H1 (cell line): ENCODE results near the gene COL26A1.

Source experiments
- EZH2 ChIP-seq: fragments of 200-600 bp; sonication (generic); IDR thresholded peaks from 2 replicates; pipeline ENCODE4 v1.7.1; 2012; ENCODE audit warnings: low read depth, mild to moderate bottlenecking, moderate library complexity, low read length, inconsistent platforms; ENCODE audit not compliant: severe bottlenecking
- JUN ChIP-seq: IDR thresholded peaks from 2 replicates; pipeline ENCODE4 v1.6.1; 2011; ENCODE audit warnings: low read depth, mild to moderate bottlenecking, improper control_type of control experiment, low read length
- JUND ChIP-seq: IDR thresholded peaks from 2 replicates; pipeline ENCODE4 v1.6.1; 2011; ENCODE audit warnings: mild to moderate bottlenecking, improper control_type of control experiment, low read length
- KDM5A ChIP-seq: fragments of 200-600 bp; IDR thresholded peaks from 2 replicates; pipeline ENCODE4 v1.7.1; 2012; ENCODE audit warnings: mild to moderate bottlenecking, low read length, inconsistent platforms, mixed read lengths
- POLR2A ChIP-seq, 2 experiments: IDR thresholded peaks; 1 replicate in 1 of 2; 2 replicates in 1 of 2; pipeline ENCODE4 v1.6.1; 2011; ENCODE audit warnings: low read depth in 2 of 2, low read length in 2 of 2, mild to moderate bottlenecking in 2 of 2; ENCODE audit errors: control extremely low read depth in 1 of 2
- TBP ChIP-seq: IDR thresholded peaks from 2 replicates; pipeline ENCODE4 v1.6.1; 2011; ENCODE audit warnings: low read depth, low read length, improper control_type of control experiment
- ZNF274 ChIP-seq: IDR thresholded peaks from 2 replicates; pipeline ENCODE4 v1.7.0; 2012; ENCODE audit warnings: low read length, borderline replicate concordance; ENCODE audit errors: extremely low read depth
- TF ChIP-seq, protein P1 (sequence below), 3 experiments: IDR thresholded peaks; 1 replicate in 2 of 3; 2 replicates in 1 of 3; pipeline versions ENCODE4 v1.5.1 to v1.6.1; 2011; ENCODE audit warnings: low read length in 3 of 3, mild to moderate bottlenecking in 3 of 3, inconsistent platforms in 2 of 3, low read depth in 1 of 3, moderate library complexity in 1 of 3; ENCODE audit not compliant: insufficient read depth in 1 of 3; ENCODE audit errors: control extremely low read depth in 1 of 3
- TF ChIP-seq, protein P2 (sequence below): IDR thresholded peaks from 2 replicates; pipeline ENCODE4 v1.6.1; 2012; ENCODE audit warnings: inconsistent platforms

- 0 out of 2 replicates have a peak, but pooled peaks have one; percentile 9 for TF ChIP-seq JUND
- TF ChIP-seq, protein P1, sequence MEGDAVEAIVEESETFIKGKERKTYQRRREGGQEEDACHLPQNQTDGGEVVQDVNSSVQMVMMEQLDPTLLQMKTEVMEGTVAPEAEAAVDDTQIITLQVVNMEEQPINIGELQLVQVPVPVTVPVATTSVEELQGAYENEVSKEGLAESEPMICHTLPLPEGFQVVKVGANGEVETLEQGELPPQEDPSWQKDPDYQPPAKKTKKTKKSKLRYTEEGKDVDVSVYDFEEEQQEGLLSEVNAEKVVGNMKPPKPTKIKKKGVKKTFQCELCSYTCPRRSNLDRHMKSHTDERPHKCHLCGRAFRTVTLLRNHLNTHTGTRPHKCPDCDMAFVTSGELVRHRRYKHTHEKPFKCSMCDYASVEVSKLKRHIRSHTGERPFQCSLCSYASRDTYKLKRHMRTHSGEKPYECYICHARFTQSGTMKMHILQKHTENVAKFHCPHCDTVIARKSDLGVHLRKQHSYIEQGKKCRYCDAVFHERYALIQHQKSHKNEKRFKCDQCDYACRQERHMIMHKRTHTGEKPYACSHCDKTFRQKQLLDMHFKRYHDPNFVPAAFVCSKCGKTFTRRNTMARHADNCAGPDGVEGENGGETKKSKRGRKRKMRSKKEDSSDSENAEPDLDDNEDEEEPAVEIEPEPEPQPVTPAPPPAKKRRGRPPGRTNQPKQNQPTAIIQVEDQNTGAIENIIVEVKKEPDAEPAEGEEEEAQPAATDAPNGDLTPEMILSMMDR (IDR thresholded peaks at IDR 0.05; ENCODE audit: control extremely low read depth in 1 of 3, insufficient read depth in 1 of 3, low read depth in 1 of 3, low read length in 3 of 3), result no peak
- no peak for TF ChIP-seq POLR2A (IDR thresholded peaks at IDR 0.05; ENCODE audit: control extremely low read depth in 1 of 2, low read depth in 2 of 2, low read length in 2 of 2)
- TF ChIP-seq TBP, result no peak
- TF ChIP-seq, protein P2, sequence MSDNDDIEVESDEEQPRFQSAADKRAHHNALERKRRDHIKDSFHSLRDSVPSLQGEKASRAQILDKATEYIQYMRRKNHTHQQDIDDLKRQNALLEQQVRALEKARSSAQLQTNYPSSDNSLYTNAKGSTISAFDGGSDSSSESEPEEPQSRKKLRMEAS, result no peak
- TF ChIP-seq KDM5A, result no peak
- no peak for TF ChIP-seq ZNF274
- TF ChIP-seq EZH2, result no peak
- TF ChIP-seq JUN, result no peak
Observed at GRCh38 chr7:101602082-101602481, 239.4 kb downstream of the COL26A1 start.
